GM23248 (cell line): ENCODE results near the gene C1orf35. TPM values are rescaled to one million over a fixed set of nuclear protein-coding genes. Genes with fewer than 3 reads are reported as not detected.
"Not testable (repeated sequence)": the region's sequence is repeated elsewhere in the genome, so short reads cannot be mapped to it uniquely, and the experiment has no call there.

Experiments
- DNase-seq: peaks from one replicate; pipeline ENCODE4 v3.0.0-alpha.2; 2015
- H2AFZ ChIP-seq: fragments of 200-600 bp; sonication (generic); 2 replicates; pipeline ENCODE4 v1.6.1; 2016; ENCODE audit warnings: antibody characterized with exemption
- H3F3A ChIP-seq: fragments of 200-600 bp; sonication (generic); 2 replicates; pipeline ENCODE4 v1.6.1; 2016; ENCODE audit warnings: mild to moderate bottlenecking, antibody characterized with exemption, mixed run types; ENCODE audit not compliant: insufficient read depth
- H3K27ac ChIP-seq: fragments of 200-600 bp; sonication (generic); 2 replicates; pipeline ENCODE4 v1.5.1; 2016; ENCODE audit warnings: mild to moderate bottlenecking
- H3K27me3 ChIP-seq: fragments of 200-600 bp; sonication (generic); replicated peaks from 2 replicates; pipeline ENCODE4 v1.6.1; 2016; ENCODE audit warnings: mild to moderate bottlenecking; ENCODE audit not compliant: insufficient read depth
- H3K36me3 ChIP-seq: fragments of 200-600 bp; sonication (generic); 2 replicates; pipeline ENCODE4 v1.6.1; 2016; ENCODE audit warnings: low read depth, mild to moderate bottlenecking
- H3K4me1 ChIP-seq: fragments of 200-600 bp; sonication (generic); 2 replicates; pipeline ENCODE4 v1.6.1; 2016; ENCODE audit warnings: mild to moderate bottlenecking; ENCODE audit not compliant: insufficient read depth
- H3K4me2 ChIP-seq: fragments of 200-600 bp; sonication (generic); one replicate; pipeline ENCODE4 v1.6.1; 2016; ENCODE audit warnings: mild to moderate bottlenecking; ENCODE audit not compliant: unreplicated experiment
- H3K4me3 ChIP-seq: fragments of 200-600 bp; sonication (generic); 2 replicates; pipeline ENCODE4 v1.5.1; 2016; ENCODE audit warnings: mild to moderate bottlenecking
- H3K79me2 ChIP-seq: fragments of 200-600 bp; sonication (generic); 2 replicates; pipeline ENCODE4 v1.6.1; 2016; ENCODE audit warnings: mild to moderate bottlenecking; ENCODE audit not compliant: insufficient read depth
- H3K9ac ChIP-seq: fragments of 200-600 bp; sonication (generic); 2 replicates; pipeline ENCODE4 v1.6.1; 2016; ENCODE audit warnings: mild to moderate bottlenecking
- H3K9me2 ChIP-seq: fragments of 200-600 bp; sonication (generic); 2 replicates; pipeline ENCODE4 v1.6.1; 2016; ENCODE audit warnings: mixed run types, mild to moderate bottlenecking, moderate library complexity; ENCODE audit not compliant: insufficient read depth
- H3K9me3 ChIP-seq: fragments of 200-600 bp; sonication (generic); one replicate; pipeline ENCODE4 v1.6.1; 2017; ENCODE audit warnings: low read depth
- H4K20me1 ChIP-seq: fragments of 200-600 bp; sonication (generic); 2 replicates; pipeline ENCODE4 v1.6.0; 2016; ENCODE audit not compliant: insufficient read depth
- EZH2 ChIP-seq: fragments of 200-600 bp; sonication (generic); IDR thresholded peaks from 2 replicates; pipeline ENCODE4 v1.6.1; 2018; ENCODE audit warnings: antibody characterized with exemption, mild to moderate bottlenecking; ENCODE audit not compliant: insufficient read depth, poor library complexity, severe bottlenecking
- EZH2phosphoT487 ChIP-seq: fragments of 200-600 bp; sonication (generic); IDR thresholded peaks from 2 replicates; pipeline ENCODE4 v1.6.1; 2018; ENCODE audit warnings: antibody characterized with exemption, moderate library complexity, mild to moderate bottlenecking, low read depth; ENCODE audit not compliant: insufficient read depth
- WGBS, 2 experiments: methylation state at CpG; one replicate each; pipeline ENCODE4 v1.1.6; 2015 to 2017; ENCODE audit warnings: low lambda C conversion rate in 2 of 2, low coverage in 1 of 2; ENCODE audit errors: missing lambda C conversion rate in 2 of 2; 5-methylcytosine and 5-hydroxymethylcytosine counted together
- in situ Hi-C: fragments of 300-500 bp; cut with MboI; formaldehyde crosslinking; loops from 2 replicates; pipeline ENCODE4 v1.15.0; 2020
- polyA plus RNA-seq: library from polyadenylated mRNA; unstranded; fragments of >200 nt; fragmentation: Nextera tagmentation; extraction: Ambion mirVana; gene quantifications from 2 replicates; pipeline ENCODE4 v1.2.1, GENCODE V29; 2016
- total RNA-seq: library from RNA; depleted of rRNA; stranded (reverse); fragments of >200 nt; shearing (Covaris generic); gene quantifications from 2 replicates; pipeline ENCODE4 v1.2.3, GENCODE V29; 2014

The C1orf35 gene
- total and polyA plus RNA-seq, 2 experiments from 2014 or later, result 11.6 to 19.9 TPM

- Histone ChIP-seq H3K9me3 (no peaks in the 10 kb centered on the region), H3K9ac (no peak overlapping the region), H3F3A (0 out of 2 replicates have a peak, but pooled peaks cover under 1% of the 10 kb centered on the region), H3K27me3 (no peaks in the 10 kb centered on the region), H3K27ac (no peak overlapping the region), H3K36me3 (no peaks in the 10 kb centered on the region), H3K4me3 (no peak overlapping the region), H4K20me1 (no peaks in the 10 kb centered on the region), H3K79me2 (0 out of 2 replicates have a peak, but pooled peaks cover 5% of the 10 kb centered on the region), H3K4me1 (no peaks in the 10 kb centered on the region; the same call in 1 of the 2 replicates), H3K9me2 (no peaks in the 10 kb centered on the region), H3K4me2 (no peak overlapping the region), H2AFZ (no peak overlapping the region)
- 73 to 75% methylated on average over 3 of the region's 3 CpGs for WGBS, 2 experiments
- TF ChIP-seq EZH2, result no peak
- no peak for TF ChIP-seq EZH2phosphoT487
- in situ Hi-C loops, result no loop called here
- no peak for DNase-seq
Observed at GRCh38 chr1:228114827-228115226, 11.7 kb upstream of the C1orf35 start.

- no peaks in the 10 kb centered on the region for H4K20me1 ChIP-seq
- no peak overlapping the region for H3K9ac ChIP-seq
- no peaks in the 10 kb centered on the region for H3K36me3 ChIP-seq
- H3K27ac ChIP-seq, result no peak overlapping the region
- H3K79me2 ChIP-seq, result peaks cover 20% of the 10 kb centered on the region
- H3K27me3 ChIP-seq, result no peaks in the 10 kb centered on the region
- 0 out of 2 replicates have a peak, but pooled peaks cover 4% of the 10 kb centered on the region for H3K4me1 ChIP-seq
- H3K9me2 ChIP-seq, result no peaks in the 10 kb centered on the region
- H3K9me3 ChIP-seq, result no peaks in the 10 kb centered on the region
- in situ Hi-C loops, result no loop called here
- no peak overlapping the region for H2AFZ ChIP-seq
- no peaks in the 10 kb centered on the region for H3F3A ChIP-seq
- 80 to 89% methylated on average over 1 of the region's 1 CpG for WGBS, 2 experiments
- no peak overlapping the region for H3K4me3 ChIP-seq
- no peak for DNase-seq
- TF ChIP-seq EZH2phosphoT487 (no peak), EZH2 (no peak)
- no peak overlapping the region for H3K4me2 ChIP-seq
Observed at GRCh38 chr1:228112617-228113016, 9.5 kb upstream of the C1orf35 start.

- H3K9me3 ChIP-seq, result no peaks in the 10 kb centered on the region
- no peaks in the 10 kb centered on the region for H3K27me3 ChIP-seq
- H3F3A ChIP-seq, result no peaks in the 10 kb centered on the region
- no peaks in the 10 kb centered on the region for H3K36me3 ChIP-seq
- H3K4me2 ChIP-seq, result no peak overlapping the region
- H3K27ac ChIP-seq, result no peak overlapping the region
- 87 to 88% methylated on average over 7 of the region's 7 CpGs for WGBS, 2 experiments
- no peak for TF ChIP-seq EZH2
- no peak for TF ChIP-seq EZH2phosphoT487
- peaks cover 25% of the 10 kb centered on the region for H3K79me2 ChIP-seq
- no peaks in the 10 kb centered on the region for H3K9me2 ChIP-seq
- H3K4me3 ChIP-seq, result no peak overlapping the region
- in situ Hi-C loops, result no loop called here
- H3K9ac ChIP-seq, result no peak overlapping the region
- no peak for DNase-seq
- H4K20me1 ChIP-seq, result no peaks in the 10 kb centered on the region
- H3K4me1 ChIP-seq, result 0 out of 2 replicates have a peak, but pooled peaks cover 4% of the 10 kb centered on the region
- H2AFZ ChIP-seq, result no peak overlapping the region
Observed at GRCh38 chr1:228112167-228112566, 9.0 kb upstream of the C1orf35 start.

GRCh38 chr1:228111315-228111714 lies 8.2 kb upstream of the C1orf35 start:
- DNase-seq, H3K27ac ChIP-seq, H3K36me3 ChIP-seq, H3K4me2 ChIP-seq, H4K20me1 ChIP-seq, in situ Hi-C loops, H3F3A ChIP-seq, H3K9ac ChIP-seq, H3K4me3 ChIP-seq, H2AFZ ChIP-seq, H3K4me1 ChIP-seq, H3K9me3 ChIP-seq, H3K27me3 ChIP-seq, H3K9me2 ChIP-seq: not testable (repeated sequence)
- 83 to 84% methylated on average over 6 of the region's 6 CpGs for WGBS, 2 experiments
- peaks cover 28% of the 10 kb centered on the region for H3K79me2 ChIP-seq

GRCh38 chr1:228110556-228110955 lies 7.4 kb upstream of the C1orf35 start:
- H3K4me3 ChIP-seq, result no peak overlapping the region
- no peak for TF ChIP-seq EZH2
- no peak overlapping the region for H3K27ac ChIP-seq
- WGBS, 2 experiments, result 83 to 85% methylated on average over 7 of the region's 7 CpGs
- no peaks in the 10 kb centered on the region for H3K36me3 ChIP-seq
- H2AFZ ChIP-seq, result peak overlapping the region; percentile 98; the same call in 1 of the 2 replicates
- H3K9me3 ChIP-seq, result no peaks in the 10 kb centered on the region
- H3K4me1 ChIP-seq, result 0 out of 2 replicates have a peak, but pooled peaks cover 4% of the 10 kb centered on the region
- no peaks in the 10 kb centered on the region for H3F3A ChIP-seq
- H3K9me2 ChIP-seq, result no peaks in the 10 kb centered on the region
- H3K27me3 ChIP-seq, result no peaks in the 10 kb centered on the region
- no peak for DNase-seq
- H3K4me2 ChIP-seq, result peak overlapping the region; percentile 82
- H3K79me2 ChIP-seq, result peaks cover 28% of the 10 kb centered on the region
- no peaks in the 10 kb centered on the region for H4K20me1 ChIP-seq
- H3K9ac ChIP-seq, result no peak overlapping the region; the same call in 1 of the 2 replicates
- in situ Hi-C loops, result no loop called here
